Vagina (tissue), 2 donors: ENCODE data around the gene LOXL3.

Source experiments
- CTCF ChIP-seq, 3 experiments: fragments of 450-650 bp in 2 of 3; fragments of 200-600 bp in 1 of 3; sonication (generic) in 1 of 3; IDR thresholded peaks; one replicate each; pipeline ENCODE4 v1.5.1; 2017 to 2019; ENCODE audit warnings: antibody characterized with exemption in 3 of 3, mild to moderate bottlenecking in 2 of 3, moderate library complexity in 2 of 3
- POLR2A ChIP-seq, 2 donors: fragments of 450-650 bp; IDR thresholded peaks; one replicate each; pipeline ENCODE4 v1.6.1; 2017; ENCODE audit warnings: antibody characterized with exemption in 2 of 2, mild to moderate bottlenecking in 2 of 2, moderate library complexity in 2 of 2
- POLR2AphosphoS5 ChIP-seq, 2 donors: sonication (generic); formaldehyde crosslinking; IDR thresholded peaks; one replicate each; pipeline ENCODE4 v1.9.0; 2017; ENCODE audit warnings: antibody characterized with exemption in 2 of 2, mild to moderate bottlenecking in 2 of 2, low read depth in 1 of 2; ENCODE audit not compliant: insufficient read depth in 1 of 2

DNA sequence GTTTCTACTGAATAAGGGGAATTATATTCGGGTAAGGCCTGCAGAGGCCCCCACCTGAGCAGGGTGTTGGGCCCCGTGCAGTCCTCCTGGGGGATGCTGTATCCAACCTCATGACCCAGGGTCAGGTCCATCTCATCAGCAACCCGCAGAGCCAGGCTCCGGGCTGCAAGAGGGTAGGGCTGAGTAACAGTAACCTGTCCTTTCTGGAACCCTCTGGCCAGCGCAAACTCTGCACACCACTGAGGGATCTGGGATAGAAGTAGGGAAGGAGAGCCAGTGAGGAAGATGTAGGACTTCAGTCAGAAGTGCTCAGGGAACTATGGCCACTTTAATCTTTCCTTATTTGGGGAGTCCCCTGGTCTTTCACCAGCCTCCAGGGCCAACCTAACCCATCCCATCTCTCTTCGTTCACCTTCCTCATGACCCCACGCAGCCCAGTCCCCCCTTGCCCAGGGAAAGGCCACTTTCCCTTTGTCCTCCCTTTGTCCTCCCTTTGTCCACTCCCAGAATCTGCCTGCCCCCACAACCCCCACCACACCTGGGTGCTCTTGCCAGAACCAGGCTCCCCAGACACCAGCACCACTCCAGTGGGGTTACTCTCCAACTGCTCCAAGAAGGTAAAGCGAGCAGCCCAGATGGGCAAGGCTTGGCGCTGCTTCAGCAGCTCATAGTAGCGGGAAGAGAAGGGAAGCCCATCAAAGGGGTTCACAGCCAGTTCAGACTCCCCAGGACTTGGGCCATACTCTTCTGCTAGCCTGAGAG lies 28.6 kb downstream of the LOXL3 start:
- TF ChIP-seq CTCF (IDR thresholded peaks at IDR 0.05) (no peak), POLR2A (IDR thresholded peaks at IDR 0.05) (no peak), POLR2AphosphoS5 (IDR thresholded peaks at IDR 0.05; ENCODE audit: insufficient read depth in 1 of 2, low read depth in 1 of 2) (no peak)
